ENCODE results near the gene UBE2D2. TPM values are rescaled to one million over a fixed set of nuclear protein-coding genes. Genes with fewer than 3 reads are reported as not detected.

UBE2D2 gene
- total and polyA plus RNA-seq, 2 donors (not counting 1 experiment from before 2014, with no cell fraction given), result 64.3 to 168 TPM

DNA sequence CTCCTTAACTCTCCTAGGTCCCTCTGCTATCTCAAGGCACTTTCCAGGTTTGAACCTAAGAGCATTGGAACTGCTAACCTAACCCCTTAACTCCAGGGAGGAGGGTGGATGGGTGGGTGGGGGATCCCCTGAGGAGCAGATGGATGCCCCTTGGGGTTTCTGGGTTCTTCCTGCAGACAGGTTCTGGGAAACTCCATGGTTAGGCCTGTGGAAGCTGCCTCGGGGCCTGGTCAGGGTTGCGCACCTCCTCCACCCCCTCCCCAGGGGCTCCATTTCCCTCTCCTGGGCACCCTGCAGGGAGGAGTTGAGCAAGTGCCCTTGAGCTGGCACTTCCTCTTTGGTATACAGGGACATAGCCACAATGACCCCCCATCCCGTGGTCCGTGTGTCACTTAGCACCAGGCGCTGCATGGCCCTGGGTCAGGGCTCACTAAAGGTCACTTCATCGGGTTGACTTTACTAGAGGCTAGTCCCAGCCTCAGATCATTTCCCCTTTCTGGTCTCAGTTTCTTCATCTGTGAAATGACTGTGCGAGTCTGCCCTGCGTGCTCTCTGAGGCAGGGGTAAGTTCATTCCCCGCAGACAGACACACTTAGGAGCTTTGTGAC, 103.1 kb downstream of the UBE2D2 start:
- H3K4me1 ChIP-seq (ENCODE audit: control insufficient read depth in 2 of 2, insufficient read depth in 2 of 2, low read length in 2 of 2), result peaks cover 94 to 98% of the 10 kb centered on the region in 2 donors
- no peaks in the 10 kb centered on the region for H3K27me3 ChIP-seq (replicated peaks in 1 of 4; ENCODE audit: control extremely low read depth in 1 of 4, control insufficient read depth in 3 of 4, insufficient read depth in 4 of 4, low read length in 3 of 4)
- CTCF ChIA-PET, result interaction anchor here (0.8 to 11.4 kb wide), 5 partner anchors 9 to 84 kb away, joined by 3 to 215 read pairs (median 4); partner anchors contain the start of gene CXXC5
- peak overlapping the region; percentile 99 for H3K27ac Mint-ChIP-seq
- H3K27me3 Mint-ChIP-seq, result no peaks in the 10 kb centered on the region
- intact Hi-C loops (cut with micrococcal nuclease), result no loop called here
- H4K20me1 ChIP-seq (ENCODE audit: control insufficient read depth, insufficient read depth, low read length, poor library complexity, severe bottlenecking), result peaks cover 99% of the 10 kb centered on the region
- POLR2A ChIA-PET, result interaction anchor here (0.6 to 9.7 kb wide), 4 partner anchors 15 to 90 kb away, joined by 3 to 266 read pairs (median 28); partner anchors contain the start of gene CXXC5
- ATAC-seq (ENCODE audit: low read depth), result peak; percentile 15
- H3K4me3 Mint-ChIP-seq, result peak overlapping the region; percentile 79
- H2AFZ ChIP-seq (ENCODE audit: insufficient read depth, low read depth, low read length, poor library complexity, severe bottlenecking), result no peak overlapping the region
- H3K4me2 ChIP-seq (replicated peaks; ENCODE audit: low read depth, low read length, poor library complexity, severe bottlenecking), result peak overlapping the region; percentile 94
- H3K9me3 Mint-ChIP-seq (ENCODE audit: insufficient read depth), result no peaks in the 10 kb centered on the region
- peaks cover 0 to 45% of the 10 kb centered on the region in 2 experiments for H3K36me3 ChIP-seq (replicated peaks in 1 of 2; ENCODE audit: control extremely low read depth in 1 of 2, control insufficient read depth in 1 of 2, extremely low read depth in 1 of 2, insufficient read depth in 2 of 2, low read length in 1 of 2)
- whole genome bisulfite sequencing (ENCODE audit: insufficient coverage), result 17% methylated on average over 7 of the region's 9 CpGs
- peaks cover 99% of the 10 kb centered on the region for H3K79me2 ChIP-seq (ENCODE audit: control insufficient read depth, insufficient read depth, low read length)
- peak overlapping the region; percentile 27 for H3K9ac ChIP-seq (ENCODE audit: low read length)
- DNase-seq, result peak; percentile 62
- TF ChIP-seq, protein P1, sequence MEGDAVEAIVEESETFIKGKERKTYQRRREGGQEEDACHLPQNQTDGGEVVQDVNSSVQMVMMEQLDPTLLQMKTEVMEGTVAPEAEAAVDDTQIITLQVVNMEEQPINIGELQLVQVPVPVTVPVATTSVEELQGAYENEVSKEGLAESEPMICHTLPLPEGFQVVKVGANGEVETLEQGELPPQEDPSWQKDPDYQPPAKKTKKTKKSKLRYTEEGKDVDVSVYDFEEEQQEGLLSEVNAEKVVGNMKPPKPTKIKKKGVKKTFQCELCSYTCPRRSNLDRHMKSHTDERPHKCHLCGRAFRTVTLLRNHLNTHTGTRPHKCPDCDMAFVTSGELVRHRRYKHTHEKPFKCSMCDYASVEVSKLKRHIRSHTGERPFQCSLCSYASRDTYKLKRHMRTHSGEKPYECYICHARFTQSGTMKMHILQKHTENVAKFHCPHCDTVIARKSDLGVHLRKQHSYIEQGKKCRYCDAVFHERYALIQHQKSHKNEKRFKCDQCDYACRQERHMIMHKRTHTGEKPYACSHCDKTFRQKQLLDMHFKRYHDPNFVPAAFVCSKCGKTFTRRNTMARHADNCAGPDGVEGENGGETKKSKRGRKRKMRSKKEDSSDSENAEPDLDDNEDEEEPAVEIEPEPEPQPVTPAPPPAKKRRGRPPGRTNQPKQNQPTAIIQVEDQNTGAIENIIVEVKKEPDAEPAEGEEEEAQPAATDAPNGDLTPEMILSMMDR (IDR thresholded peaks at IDR 0.05), result no peak
- no peak for TF ChIP-seq EZH2 (IDR thresholded peaks at IDR 0.05; ENCODE audit: borderline replicate concordance, insufficient read depth, low read depth, low read length, poor library complexity, severe bottlenecking)
- peaks cover 90% of the 10 kb centered on the region for H3K4me1 Mint-ChIP-seq
- H3K4me3 ChIP-seq (ENCODE audit: control extremely low read depth in 1 of 5, extremely low read depth in 1 of 5, insufficient read depth in 1 of 5, low read depth in 2 of 5, low read length in 4 of 5), result peak overlapping the region in 1 of 5 experiments; percentile 14
- H3K27ac ChIP-seq (ENCODE audit: low read length in 2 of 2), result peak overlapping the region; percentile 43 to 90
- no peaks in the 10 kb centered on the region for H3K9me3 ChIP-seq (ENCODE audit: control extremely low read depth in 1 of 3, control insufficient read depth in 2 of 3, insufficient read depth in 1 of 3, low read length in 2 of 3)

Measured in B cell (primary cell).